Upper lobe of right lung (tissue), 1 donor: ENCODE measurements around the gene CSNK1G2. TPM values are rescaled to one million over a fixed set of nuclear protein-coding genes. Genes with fewer than 3 reads are reported as not detected.

Source experiments
- ATAC-seq: fragments of 200-7000 bp; cut with Tn5 transposase; one replicate; pipeline ENCODE4 v1.9.1; 2020; ENCODE audit warnings: mild to moderate bottlenecking, moderate library complexity
- DNase-seq: peaks from one replicate; pipeline ENCODE4 v3.0.0-alpha.2; 2020
- H3K27ac ChIP-seq: fragments of 200-600 bp; one replicate; pipeline ENCODE4 v1.8.0; 2022
- H3K27me3 ChIP-seq: fragments of 200-600 bp; one replicate; pipeline ENCODE4 v1.8.0; 2022; ENCODE audit warnings: mild to moderate bottlenecking
- H3K36me3 ChIP-seq: fragments of 200-600 bp; one replicate; pipeline ENCODE4 v1.8.0; 2022
- H3K4me1 ChIP-seq: fragments of 200-600 bp; one replicate; pipeline ENCODE4 v1.8.0; 2022
- H3K4me3 ChIP-seq: fragments of 200-600 bp; one replicate; pipeline ENCODE4 v1.8.0; 2022; ENCODE audit warnings: mild to moderate bottlenecking
- H3K9me3 ChIP-seq: fragments of 200-600 bp; one replicate; pipeline ENCODE4 v1.8.0; 2022
- intact Hi-C: fragments of 100-400 bp; cut with DNase I; formaldehyde crosslinking; loops from one replicate; pipeline ENCODE4 v1.11.0; 2022
- total RNA-seq: library from RNA; stranded (reverse); fragmentation: NEBNext Ultra II Directional; extraction: Animal tissue kit (Norgen Biotek cat#: 25700); gene quantifications from one replicate; pipeline ENCODE4 v1.2.1, GENCODE V29; 2021
- TF ChIP-seq, protein P1 (sequence below): fragments of 200-600 bp; IDR thresholded peaks from one replicate; pipeline ENCODE4 v1.8.0; 2022; ENCODE audit warnings: antibody characterized with exemption
- donor health status: DM: no; HTN: yes; CAD: no; lungs with severe emphysema.

The CSNK1G2 gene
- total RNA-seq, 1 donor from 2014 or later = 60.6 TPM

DNA sequence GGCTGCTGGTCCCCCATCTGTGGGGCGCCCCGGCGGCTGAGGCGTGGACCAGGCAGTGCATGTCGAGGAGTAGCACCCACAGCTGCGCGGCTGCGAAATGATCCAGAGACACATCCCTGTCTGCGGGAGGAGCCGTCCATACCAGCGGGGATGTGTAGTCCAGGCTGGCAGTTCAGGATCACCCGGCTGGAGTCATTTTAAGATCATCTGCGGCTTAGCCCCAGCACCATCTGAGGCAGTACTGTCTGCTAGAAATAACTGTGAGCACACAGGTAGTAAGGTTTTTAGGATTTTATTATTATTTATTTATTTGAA, 32.7 kb upstream of the CSNK1G2 start:
- no peaks in the 10 kb centered on the region for H3K27me3 ChIP-seq
- intact Hi-C loops = no loop called here
- peaks cover 28% of the 10 kb centered on the region for H3K4me1 ChIP-seq
- H3K9me3 ChIP-seq = no peaks in the 10 kb centered on the region
- ATAC-seq (no peak), DNase-seq (no peak)
- H3K4me3 ChIP-seq = peak overlapping the region; percentile 13
- H3K36me3 ChIP-seq = peaks cover 8% of the 10 kb centered on the region
- peak overlapping the region; percentile 63 for H3K27ac ChIP-seq
- TF ChIP-seq, protein P1, sequence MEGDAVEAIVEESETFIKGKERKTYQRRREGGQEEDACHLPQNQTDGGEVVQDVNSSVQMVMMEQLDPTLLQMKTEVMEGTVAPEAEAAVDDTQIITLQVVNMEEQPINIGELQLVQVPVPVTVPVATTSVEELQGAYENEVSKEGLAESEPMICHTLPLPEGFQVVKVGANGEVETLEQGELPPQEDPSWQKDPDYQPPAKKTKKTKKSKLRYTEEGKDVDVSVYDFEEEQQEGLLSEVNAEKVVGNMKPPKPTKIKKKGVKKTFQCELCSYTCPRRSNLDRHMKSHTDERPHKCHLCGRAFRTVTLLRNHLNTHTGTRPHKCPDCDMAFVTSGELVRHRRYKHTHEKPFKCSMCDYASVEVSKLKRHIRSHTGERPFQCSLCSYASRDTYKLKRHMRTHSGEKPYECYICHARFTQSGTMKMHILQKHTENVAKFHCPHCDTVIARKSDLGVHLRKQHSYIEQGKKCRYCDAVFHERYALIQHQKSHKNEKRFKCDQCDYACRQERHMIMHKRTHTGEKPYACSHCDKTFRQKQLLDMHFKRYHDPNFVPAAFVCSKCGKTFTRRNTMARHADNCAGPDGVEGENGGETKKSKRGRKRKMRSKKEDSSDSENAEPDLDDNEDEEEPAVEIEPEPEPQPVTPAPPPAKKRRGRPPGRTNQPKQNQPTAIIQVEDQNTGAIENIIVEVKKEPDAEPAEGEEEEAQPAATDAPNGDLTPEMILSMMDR = no peak

GRCh38 chr19:1909761-1910080, 31.3 kb upstream of the CSNK1G2 start:
- intact Hi-C loops = loop anchor here (10.0 kb wide), 1 partner anchor 165 kb away; no protein-coding TSS in a partner anchor
- peaks cover 28% of the 10 kb centered on the region for H3K4me1 ChIP-seq
- no peak overlapping the region for H3K4me3 ChIP-seq
- peaks cover 14% of the 10 kb centered on the region for H3K36me3 ChIP-seq
- peak overlapping the region; percentile 42 for H3K27ac ChIP-seq
- H3K9me3 ChIP-seq = no peaks in the 10 kb centered on the region
- ATAC-seq (no peak), DNase-seq (no peak)
- H3K27me3 ChIP-seq = no peaks in the 10 kb centered on the region
- TF ChIP-seq, protein P1 = no peak

- no peaks in the 10 kb centered on the region for H3K27me3 ChIP-seq
- TF ChIP-seq, protein P1 = no peak
- intact Hi-C loops = loop anchor here (10.0 kb wide), 1 partner anchor 165 kb away; no protein-coding TSS in a partner anchor
- H3K9me3 ChIP-seq = no peaks in the 10 kb centered on the region
- H3K36me3 ChIP-seq = peaks cover 14% of the 10 kb centered on the region
- DNase-seq = no peak
- peak overlapping the region; percentile 42 for H3K27ac ChIP-seq
- no peak for ATAC-seq
- no peak overlapping the region for H3K4me3 ChIP-seq
- H3K4me1 ChIP-seq = peaks cover 28% of the 10 kb centered on the region
Observed at GRCh38 chr19:1910177-1910576, 30.8 kb upstream of the CSNK1G2 start.

GRCh38 chr19:1911098-1911497, 29.9 kb upstream of the CSNK1G2 start:
- H3K9me3 ChIP-seq = no peaks in the 10 kb centered on the region

GRCh38 chr19:1911995-1912394, 29.0 kb upstream of the CSNK1G2 start:
- DNase-seq (no peak), ATAC-seq (no peak)
- intact Hi-C loops = loop anchor here (10.0 kb wide), 1 partner anchor 163 kb away; no protein-coding TSS in a partner anchor

More at GRCh38 chr19:1911098-1911497, 29.9 kb upstream of the CSNK1G2 start:
- Histone ChIP-seq H3K4me1 (peaks cover 22% of the 10 kb centered on the region), H3K4me3 (no peak overlapping the region), H3K27me3 (no peaks in the 10 kb centered on the region), H3K27ac (no peak overlapping the region), H3K36me3 (peaks cover 14% of the 10 kb centered on the region)
- no peak for DNase-seq
- intact Hi-C loops = loop anchor here (10.0 kb wide), 1 partner anchor 164 kb away; no protein-coding TSS in a partner anchor
- TF ChIP-seq, protein P1 = no peak
- no peak for ATAC-seq

More at GRCh38 chr19:1911995-1912394, 29.0 kb upstream of the CSNK1G2 start:
- peaks cover 14% of the 10 kb centered on the region for H3K36me3 ChIP-seq
- H3K4me3 ChIP-seq = no peak overlapping the region
- TF ChIP-seq, protein P1 = no peak
- H3K27me3 ChIP-seq = no peaks in the 10 kb centered on the region
- no peak overlapping the region for H3K27ac ChIP-seq
- peaks cover 21% of the 10 kb centered on the region for H3K4me1 ChIP-seq
- no peaks in the 10 kb centered on the region for H3K9me3 ChIP-seq
